NCI-H446 treated with DMSO at 0.1 percent for 48 hours (cell line): ENCODE measurements around the gene DNAH7.
"Not testable (repeated sequence)": the region's sequence is repeated elsewhere in the genome, so short reads cannot be mapped to it uniquely, and the experiment has no call there.

Experiments used
- DNase-seq: peaks from one replicate; lab custom pipeline; 2025; lab: John Stamatoyannopoulos, UW

DNAH7 gene

DNA sequence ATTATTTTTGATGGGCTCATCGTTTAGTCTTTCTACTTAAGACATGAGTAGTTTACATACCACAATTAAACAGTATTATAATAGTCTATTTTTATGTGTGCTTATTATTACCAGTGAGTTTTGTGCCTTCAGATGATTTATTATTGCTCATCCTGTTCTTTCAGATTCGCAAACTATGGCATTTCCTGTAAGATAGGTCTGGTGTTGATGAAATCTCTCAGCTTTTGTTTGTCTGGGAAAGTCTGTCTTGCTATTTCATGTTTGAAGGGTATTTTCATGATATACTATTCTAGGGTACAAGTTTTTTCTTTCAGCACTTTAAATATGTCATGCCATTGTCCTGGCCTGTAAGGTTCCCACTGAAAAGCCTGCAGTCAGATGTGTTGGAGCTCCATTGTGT, 101.3 kb downstream of the DNAH7 start:
- DNase-seq, result no peak

- no peak for DNase-seq
Observed at GRCh38 chr2:195961873-195962272, 106.8 kb downstream of the DNAH7 start.

DNA sequence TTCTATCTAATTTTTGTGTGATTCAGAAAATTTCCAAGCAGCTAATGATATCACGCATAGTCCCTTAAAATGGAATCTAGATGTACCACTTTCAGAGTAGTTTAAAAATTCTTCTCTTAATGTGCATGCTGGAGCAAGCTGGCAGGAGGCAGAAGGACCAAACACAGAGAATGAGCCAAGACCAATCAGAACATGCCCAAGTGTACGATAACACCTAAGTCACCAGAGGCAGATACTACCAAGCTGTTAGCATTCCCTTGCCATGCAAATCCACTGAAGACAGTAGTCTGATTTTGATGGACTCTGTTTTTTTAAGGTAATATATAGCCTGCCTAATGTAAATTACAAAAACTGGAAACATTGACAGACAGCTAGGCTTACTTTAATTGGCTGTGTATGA, 109.3 kb downstream of the DNAH7 start:
- DNase-seq, result no peak

- no peak for DNase-seq
Observed at GRCh38 chr2:195956725-195957124, 111.9 kb downstream of the DNAH7 start.

DNA sequence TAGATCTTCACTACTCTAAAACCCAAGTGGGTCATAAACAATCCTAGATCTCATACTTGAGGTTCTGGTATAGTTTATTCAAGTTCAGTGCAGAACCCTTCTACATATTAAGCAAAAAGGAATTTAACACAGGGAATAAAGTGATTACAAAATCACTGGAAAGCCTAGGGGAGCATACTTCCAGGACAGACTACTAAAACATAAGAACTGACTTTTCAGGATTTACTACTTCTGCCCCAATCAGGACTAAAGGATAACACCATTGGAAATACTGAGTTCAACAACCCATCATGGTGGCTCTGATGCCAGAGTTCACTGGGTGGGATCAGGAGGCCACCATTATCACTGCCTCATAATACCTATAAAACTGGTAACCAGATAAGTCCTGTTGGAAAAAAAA, 123.6 kb downstream of the DNAH7 start:
- no peak for DNase-seq

DNA sequence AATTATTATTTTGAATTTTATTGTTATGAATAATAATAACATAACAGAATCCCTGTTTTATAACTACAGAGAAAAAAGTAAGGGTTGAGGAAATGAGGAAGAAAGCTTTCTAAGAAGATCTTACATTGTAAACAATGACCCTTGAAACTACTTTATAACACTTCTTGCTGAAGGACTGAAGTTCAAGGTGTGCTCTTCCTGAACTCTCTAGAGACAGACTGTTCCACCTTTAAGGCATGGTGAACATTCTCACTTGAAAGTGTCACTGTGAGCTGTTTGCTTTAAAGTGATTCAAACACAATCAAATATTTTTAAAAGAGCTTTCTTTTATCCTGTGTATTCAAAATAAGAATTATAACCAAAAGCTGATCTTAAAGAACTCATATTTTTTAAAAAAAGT, 131.5 kb downstream of the DNAH7 start:
- no peak for DNase-seq

DNA sequence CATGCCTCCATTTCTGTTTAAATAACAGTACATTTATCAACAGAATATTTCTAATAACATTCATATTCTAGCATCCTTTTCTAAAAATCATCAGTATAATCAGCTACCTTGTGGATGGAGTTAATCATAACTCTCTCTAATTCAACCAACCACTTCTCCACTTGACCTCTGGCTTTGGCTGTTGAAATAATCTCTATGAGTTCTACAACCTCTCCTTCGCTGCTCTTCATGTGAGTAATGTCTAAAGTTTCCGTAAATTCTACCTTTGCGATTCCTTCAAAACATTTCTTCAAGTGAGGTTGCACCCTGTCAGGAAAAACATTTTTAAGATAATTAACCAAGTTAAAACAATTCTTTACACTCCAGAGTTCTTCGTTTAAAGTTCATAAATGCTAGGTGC, 134.2 kb downstream of the DNAH7 start:
- no peak for DNase-seq

DNA sequence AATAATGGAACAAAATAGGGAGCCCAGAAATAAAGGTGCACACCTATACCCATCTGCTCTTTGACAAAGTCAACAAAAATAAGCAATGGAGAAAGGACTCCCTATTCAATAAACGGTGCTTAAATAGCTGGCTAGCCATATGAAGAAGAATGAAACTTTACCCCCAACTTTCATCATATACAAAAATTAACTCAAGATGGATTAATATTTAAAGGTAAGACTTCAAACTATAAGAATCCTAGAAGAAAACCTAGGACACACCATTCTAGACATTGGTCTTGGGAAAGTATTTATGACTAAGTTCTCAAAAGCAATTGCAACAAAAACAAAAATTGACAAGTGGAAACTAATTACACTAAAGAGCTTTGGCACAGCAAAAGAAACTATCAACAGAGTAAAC, 139.1 kb downstream of the DNAH7 start:
- DNase-seq, result no peak

DNA sequence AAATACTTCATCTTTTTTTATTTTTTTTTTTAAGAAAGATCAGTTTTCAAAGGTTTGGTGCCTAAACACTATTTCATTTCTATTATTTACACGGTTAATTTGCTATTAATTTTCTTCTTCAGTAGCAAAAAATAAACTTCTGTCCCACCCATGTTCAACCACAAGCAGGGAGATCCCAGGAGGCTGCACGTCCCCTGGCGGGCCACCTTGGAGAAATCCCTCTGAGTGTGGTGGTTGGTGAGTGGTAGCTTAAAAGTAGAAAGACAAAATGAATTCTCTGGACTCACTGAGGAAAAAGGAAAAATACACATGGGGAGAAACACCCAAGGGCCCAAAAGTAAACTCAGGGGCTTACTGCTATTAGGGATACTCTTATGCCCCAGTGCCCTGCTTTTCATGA, 143.5 kb downstream of the DNAH7 start:
- no peak for DNase-seq

DNA sequence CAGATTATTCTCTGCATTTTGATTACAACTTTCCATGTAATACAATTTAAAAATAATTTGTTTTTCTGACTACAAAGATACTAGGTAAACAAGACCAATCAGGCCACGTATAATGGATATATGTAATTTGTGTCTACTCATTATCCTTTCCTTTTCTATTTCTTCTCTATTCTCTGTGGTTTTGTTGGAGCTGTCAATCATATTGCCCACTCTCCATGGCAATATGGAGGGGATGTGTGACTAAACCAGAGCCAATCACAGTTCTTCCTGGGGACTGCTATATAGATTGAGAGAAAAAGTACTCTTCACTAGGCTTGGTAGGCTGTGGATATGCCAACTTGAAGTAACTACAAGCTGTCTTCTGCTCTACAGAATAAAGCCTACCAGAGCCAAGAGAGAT, 144.7 kb downstream of the DNAH7 start:
- no peak for DNase-seq

DNA sequence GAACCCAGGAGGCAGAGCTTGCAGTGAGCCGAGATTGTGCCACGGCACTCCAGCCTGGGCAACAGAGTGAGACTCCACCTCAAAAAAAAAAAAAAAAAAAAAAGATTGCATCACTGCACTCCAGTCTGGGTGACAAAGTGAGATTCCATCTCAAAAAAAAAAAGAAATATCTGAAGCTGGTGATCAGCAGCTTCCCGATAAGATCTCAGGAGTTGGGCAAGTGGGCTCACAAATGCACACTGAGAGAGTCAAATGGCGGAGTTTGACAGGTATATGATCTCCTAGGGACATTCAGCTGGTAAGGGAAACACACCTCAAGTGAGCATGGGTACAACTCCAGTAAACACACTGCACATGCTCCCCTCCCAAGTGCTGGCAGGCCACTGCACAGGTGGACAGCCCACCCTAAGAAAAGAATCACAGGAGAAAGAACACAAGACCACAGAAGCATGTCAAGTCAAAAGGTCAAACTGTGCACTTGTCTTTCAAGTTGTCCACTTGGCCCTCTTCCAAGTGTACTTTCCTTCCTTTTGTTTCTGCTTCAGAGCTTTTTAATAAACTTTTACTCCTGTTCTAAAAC, 151.5 kb downstream of the DNAH7 start:
- DNase-seq, result not testable (repeated sequence)

- DNase-seq, result peak; percentile 25
Observed at GRCh38 chr2:195912079-195912478, 156.6 kb downstream of the DNAH7 start.

DNA sequence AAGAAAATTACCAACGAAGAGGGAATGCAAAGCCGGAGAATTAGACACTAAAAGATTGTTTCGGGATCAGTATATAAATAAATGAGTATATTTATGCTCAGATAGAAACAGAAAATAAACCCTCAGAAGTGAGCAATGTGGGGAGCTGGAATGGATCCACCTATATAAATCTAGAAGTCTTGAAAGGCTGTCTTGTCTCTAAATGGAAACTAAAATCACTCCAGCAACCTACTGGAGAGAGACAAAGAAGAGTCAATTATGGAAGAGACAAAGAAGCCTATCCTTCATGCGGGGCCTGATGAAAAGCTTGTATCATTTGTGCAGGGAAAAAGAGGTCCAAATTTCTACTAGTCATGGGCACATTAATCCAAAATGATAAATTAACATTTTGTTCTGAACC, 158.1 kb downstream of the DNAH7 start:
- no peak for DNase-seq

DNA sequence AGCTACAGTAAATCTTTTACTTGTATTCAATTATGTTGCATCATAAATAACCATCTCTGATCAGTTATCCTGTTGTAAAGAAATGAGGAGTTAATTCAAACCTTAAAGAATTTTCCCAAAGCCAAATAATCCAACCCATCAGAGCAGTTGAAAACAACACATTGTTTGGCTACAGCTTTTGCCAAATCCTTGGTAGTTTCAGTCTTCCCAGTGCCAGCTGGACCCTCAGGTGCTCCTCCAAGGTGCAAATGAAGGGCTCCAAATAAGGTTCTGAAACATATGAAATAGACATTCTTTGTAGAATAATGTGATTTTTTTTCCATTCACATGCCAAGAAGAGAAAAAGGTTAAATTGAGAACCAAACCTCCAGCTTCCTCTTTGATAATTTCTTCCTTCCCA, 158.7 kb downstream of the DNAH7 start:
- no peak for DNase-seq

DNA sequence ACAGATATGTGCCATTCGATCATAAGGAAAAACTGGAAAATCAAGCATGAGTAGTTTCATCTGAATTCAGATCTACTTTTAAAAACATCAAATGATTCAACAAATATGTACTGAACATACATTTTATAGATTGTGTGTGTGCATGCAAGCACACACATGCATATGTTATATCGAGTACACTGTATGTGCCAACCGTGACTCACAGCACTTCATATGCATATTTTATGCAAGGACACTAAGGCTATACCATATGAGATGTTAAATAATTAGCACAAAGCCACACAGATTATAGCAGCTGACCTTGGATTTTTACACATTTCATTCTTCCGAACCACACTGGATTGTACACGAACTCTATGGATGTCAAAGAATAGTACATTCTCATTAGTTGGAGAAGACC, 161.2 kb downstream of the DNAH7 start:
- no peak for DNase-seq

DNA sequence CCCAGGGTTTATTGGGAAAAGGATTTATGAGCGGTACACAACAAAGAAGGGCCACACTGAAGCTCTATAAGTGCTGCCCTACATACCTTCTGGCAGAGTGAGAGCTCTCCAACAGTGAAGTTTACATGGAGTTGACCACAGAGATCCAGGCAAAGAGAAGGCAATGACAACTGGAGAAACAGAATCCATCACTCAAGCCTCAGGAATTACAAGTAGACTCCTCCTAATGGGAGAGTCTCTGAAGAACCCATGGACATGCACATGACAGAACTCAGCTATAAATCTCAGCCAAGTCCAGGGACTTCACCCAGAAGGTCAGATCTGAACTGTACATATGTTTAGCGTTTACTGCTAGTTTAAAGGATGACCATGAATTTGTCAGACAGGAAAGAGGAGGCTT, 164.7 kb downstream of the DNAH7 start:
- no peak for DNase-seq

DNA sequence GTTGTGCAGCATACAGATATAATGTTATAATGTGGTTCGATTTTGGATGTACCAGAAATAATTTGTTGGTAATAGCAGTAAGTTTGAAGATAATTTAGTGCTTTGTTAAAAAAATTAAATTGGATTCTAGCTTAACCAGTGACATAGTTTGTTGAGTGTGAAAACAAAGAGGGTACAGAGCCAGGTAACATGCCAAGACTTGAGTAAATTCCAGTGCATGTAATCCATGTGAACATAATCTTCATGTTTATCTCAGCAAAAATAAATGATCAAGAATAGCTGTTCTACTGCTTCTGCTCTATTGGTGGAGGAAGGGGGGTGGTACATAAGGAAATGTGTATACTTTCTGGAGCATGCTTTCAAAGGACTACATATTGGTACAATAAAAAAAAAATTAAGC, 165.8 kb downstream of the DNAH7 start:
- no peak for DNase-seq

DNA sequence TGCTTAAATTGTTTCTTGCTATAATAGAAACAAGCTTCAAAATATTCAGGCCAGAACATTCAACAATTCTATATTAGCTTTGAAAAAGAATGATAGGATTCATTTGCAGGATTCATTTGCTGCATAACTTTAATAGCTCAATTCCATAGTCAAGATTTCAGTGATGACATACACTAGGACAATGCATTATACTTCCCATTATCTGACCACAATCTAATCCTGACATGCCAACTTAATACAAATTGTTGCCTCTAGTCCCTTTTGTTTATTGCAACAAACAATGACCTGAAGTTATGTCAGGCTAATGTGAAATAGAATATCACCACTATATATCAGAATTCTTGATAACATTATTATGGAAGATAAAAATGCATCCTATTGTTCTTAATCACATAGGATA, 169.4 kb downstream of the DNAH7 start:
- DNase-seq, result no peak

GRCh38 chr2:195898505-195899191, 170.0 kb downstream of the DNAH7 start:
- peak; percentile 94 for DNase-seq

DNA sequence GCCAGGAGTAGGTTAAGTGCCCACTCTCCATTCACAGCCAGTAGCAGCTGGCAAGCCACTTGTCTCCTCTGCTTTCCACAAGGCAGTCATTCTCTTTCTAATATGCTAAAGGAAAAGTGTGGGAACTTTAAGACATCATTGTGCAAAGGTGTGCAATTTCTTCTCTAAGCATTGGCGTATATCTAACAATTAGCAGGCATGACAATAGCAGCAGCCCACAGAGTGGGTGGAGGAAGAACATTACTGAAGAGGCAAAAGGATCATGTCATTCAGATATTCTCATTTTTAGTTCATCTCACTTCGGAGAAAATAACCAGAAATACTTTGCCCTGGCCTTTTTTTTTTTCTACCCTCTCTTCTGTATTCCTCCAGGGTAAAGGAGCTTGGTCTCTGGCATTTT, 177.6 kb downstream of the DNAH7 start:
- DNase-seq, result no peak

GRCh38 chr2:195879153-195879552, 189.5 kb downstream of the DNAH7 start:
- DNase-seq, result no peak

- DNase-seq, result no peak
Observed at GRCh38 chr2:195871326-195871725, 197.3 kb downstream of the DNAH7 start.

DNA sequence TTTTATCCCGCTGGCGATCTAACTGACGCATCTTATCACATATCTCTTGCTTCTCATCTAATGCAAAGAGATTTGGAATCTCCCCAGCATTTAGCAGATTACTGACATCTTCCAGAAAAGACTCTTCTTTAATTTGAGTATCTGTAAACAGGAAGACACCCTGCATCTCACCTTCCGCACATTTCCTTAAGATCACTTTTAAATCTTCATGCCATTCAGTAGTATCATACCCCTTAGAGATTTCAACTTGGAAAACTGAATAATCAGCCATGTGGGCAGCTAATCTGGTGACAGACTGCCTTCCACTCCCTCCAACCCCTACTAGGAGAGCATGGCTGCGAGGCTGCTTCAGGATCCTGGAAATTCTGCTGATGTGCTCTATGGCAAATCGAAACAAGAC, 204.3 kb downstream of the DNAH7 start:
- DNase-seq, result no peak

- no peak for DNase-seq
Observed at GRCh38 chr2:195863564-195863963, 205.1 kb downstream of the DNAH7 start.
